ENCODE data around the gene DGLUCY.
"Not testable (repeated sequence)": the region's sequence is repeated elsewhere in the genome, so short reads cannot be mapped to it uniquely, and the experiment has no call there.

Gene DGLUCY

DNA sequence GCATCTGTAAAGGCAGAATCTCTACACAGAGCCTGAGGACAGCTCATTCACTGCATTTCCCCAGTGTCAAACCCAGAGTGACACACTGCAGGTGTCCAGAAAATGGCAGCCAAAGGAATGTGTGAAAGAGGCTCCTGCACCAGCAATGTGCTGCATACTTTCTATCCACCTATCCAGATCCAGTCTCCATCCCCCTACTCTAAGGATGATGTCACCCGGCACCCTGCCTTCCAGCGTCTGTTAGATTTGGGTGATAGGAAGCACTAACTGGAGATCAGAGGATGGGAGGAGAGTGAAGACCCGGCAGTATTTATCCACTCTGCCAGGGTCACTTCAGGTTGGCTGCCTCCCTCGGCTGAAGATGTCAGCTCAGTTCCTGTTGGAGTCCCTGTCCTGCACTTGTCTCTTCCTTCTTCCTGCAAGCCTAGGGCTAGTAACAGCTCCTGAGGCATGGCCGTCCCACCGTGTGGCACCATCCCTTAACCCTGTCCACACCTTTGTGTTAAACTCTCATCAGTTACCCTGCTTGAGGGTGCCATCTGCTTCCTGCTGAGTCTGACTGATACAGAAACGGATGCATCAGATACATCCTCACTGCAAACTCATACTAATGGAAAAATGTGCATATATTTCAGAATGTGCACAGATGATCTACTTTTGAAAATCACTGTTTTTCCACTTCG is 143.6 kb downstream of the DGLUCY start:
- no peak for DNase-seq (ENCODE audit: low read depth in 2 of 2)

DNA sequence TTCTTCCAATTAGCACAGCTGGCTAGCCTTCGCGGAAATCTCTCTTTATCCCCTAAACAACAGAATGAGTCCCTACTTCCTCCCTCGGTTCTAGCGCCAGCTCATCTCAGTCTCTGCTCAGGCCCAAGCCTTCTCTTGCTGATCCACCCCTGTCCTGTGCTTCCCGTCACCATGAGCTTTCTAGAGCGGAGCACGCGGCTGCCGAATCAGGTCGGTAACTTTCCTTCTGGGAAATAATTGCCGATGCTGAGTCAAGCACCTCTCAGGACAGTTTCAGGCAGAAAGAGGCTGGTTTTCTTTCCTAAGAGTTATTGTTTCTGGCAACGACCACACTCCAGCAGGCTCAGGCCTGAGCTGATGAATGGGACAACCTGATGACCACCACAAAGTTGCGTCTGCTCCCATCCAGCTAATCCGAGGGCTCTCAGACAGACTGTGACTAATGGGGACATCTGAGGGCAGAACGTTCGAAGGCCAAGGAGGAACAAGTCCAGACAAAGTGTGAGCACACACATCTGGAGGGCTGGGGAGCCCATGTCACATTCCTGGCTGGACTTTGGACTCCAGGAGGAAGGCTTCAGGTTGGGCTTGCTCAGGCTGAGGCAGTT is 144.2 kb downstream of the DGLUCY start:
- no peak for DNase-seq (ENCODE audit: low read depth in 2 of 2)

DNA sequence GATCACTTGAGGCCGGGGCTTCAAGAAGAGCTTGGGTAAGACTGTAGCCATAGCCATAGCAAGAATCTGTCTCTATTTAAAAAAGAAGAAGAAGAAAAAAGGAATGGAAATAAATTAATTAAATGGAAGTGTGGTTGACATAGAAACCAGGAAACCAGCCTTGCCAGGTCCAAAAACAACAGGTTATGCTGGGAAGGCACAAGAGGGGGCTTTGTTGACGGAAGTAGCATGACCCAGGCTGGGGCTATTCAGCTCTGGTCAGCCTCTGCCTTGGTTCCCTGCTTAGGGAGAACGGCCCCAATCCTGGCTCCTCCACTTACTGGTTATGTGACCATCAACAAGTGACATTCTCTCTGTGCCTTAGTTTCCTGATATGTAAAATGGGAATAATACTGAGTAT is 145.0 kb downstream of the DGLUCY start:
- DNase-seq (ENCODE audit: low read depth in 2 of 2), result no peak

DNA sequence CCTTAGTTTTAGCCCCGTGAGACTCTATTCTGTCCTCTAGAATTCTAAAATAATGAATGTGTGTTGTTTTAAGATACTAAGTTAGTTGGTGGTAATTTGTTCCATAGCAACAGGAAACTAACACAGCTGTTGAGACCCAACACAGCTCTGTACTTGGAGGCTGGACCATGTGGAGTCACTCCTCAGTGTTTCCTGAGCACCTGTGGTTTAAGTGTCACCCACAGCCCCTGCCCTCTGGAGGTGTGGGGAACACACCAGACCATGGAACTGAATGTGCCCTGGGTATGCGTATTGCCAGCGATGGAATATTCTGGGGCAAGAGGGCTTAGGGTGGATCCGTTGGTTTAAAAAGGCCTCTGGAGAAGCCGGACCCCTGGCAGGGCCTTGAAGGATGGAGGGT is 147.2 kb downstream of the DGLUCY start:
- DNase-seq (ENCODE audit: low read depth in 2 of 2), result no peak

DNA sequence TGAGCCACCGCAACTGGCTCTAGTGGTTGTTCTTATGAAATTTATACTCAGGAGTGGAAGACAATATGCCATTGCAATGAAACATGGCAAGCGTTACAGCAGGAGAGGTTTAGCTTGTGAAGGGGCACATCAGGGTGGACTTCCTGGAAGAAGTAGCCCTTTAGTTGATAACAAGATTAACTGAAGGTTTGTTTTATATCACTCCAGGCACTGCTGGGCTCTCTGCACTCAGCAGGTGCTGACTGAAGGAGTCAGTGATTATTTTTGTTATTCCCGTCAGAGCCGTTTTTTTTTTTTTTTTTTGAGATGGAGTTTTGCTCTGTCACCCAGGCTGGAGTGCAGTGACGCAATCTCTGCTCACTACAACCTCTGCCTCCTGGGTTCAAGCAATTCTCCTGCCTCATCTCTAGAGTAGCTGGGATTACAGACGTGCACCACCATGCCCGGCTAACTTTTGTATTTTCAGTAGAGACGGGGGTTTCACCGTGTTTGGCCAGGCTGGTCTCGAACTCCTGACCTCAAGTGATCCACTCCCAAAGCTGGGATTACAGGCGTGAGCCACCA is 148.2 kb downstream of the DGLUCY start:
- DNase-seq (ENCODE audit: low read depth in 2 of 2), result no peak

DNA sequence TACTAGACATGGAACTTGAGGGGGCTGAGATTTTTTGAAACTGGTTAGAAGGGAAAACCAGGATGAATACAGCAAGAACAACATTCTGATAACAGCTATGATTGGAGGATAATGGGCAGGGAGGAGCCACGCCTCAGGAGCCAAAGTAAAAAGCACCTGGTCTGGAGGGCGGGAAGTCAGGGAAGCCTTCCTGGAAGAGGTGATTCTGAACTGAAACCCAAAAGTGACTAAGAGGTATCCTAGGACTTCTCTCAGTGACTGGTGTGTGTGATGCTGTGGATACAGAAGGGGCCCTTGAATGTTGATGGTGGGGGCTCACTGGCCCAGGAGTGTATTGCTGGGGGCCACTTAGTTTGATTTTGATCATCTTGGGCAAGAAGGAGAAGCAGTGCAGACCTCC is 149.5 kb downstream of the DGLUCY start:
- DNase-seq (ENCODE audit: low read depth in 2 of 2), result no peak

DNA sequence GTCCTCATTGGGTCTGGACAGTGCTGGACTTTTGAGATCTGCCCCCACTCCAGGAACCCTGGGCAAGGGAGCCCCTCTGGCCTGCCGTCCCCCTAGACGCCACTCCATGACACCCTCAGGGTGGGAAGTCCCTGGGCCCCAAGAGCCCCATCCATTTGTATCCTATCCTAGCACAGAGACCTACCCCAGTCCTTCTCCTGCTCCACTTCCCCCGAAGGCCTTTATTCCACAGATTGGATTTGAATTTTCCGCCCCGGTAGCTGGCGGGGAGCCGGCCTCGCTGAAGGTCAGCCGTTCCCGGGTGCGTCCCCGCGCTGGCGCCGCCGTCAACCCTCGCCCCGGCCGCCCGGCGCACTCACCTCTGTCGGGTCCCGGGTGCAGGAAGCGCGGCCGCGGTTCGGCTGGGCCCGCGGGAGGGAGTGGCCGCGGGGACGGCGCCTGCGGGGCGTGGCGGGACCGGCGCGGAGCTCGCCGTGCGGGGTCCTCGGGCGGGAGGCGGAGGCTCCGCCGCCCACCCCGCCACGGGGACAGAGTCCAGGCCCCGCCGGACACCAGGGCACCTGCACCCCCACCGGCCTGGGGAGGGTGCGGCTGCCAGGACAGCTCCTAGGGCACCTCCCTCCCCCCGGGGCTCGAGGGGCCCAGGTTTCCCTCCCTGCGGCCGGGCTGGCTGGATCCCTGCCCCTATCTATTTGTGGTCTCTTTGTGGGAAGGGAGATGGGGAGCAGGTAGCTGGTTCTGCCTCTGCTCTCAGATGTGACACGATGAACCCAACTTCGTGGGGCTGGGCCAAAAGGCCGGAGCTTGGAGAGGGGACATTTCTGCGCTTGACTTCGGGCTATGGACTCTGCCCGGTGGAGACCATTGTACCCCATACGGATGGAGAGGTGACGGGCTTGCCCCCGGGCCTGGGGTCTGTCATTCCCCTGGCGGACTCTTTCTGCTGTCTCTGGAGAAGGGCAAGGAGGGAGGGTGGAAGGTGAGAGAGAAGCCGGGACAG is 150.6 kb downstream of the DGLUCY start:
- no peak for DNase-seq (ENCODE audit: low read depth in 2 of 2)

DNA sequence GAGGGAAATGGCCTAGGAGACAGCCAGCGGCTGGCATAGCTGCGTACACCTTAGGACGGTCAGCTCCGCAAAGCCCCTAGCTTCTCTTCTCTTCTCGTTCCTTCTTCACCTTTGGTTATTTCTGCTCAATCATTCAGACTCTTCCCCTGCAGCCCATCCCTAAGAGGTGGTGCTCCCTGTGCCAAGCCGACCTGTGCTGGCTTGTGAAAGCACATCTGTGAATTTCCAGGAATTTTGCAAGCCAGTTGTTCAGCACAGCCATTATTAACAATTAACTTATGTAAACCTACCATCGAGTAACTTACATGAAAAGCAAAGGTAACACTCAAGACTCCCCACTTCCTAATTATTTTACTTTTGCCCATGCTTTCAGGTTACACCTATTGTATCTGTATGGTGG is 151.5 kb downstream of the DGLUCY start:
- DNase-seq (ENCODE audit: low read depth in 2 of 2), result no peak

DNA sequence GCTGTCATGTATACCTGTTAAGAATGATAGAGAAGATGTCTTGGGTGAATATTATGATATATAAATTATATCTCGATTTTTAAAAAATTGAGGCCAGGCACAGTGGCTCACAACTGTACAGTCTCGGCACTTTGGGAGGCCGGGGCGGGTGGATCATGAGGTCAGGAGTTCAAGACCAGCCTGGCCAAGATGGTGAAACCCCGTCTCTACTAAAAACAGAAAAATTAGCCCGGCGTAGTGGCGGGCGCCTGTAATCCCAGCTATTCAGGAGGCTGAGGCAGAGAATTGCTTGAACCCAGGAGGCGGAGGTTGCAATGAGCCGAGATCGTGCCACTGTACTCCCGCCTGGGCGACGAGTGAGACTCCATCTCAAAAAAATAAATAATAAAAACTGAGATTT is 152.4 kb downstream of the DGLUCY start:
- DNase-seq (ENCODE audit: low read depth in 2 of 2), result not testable (repeated sequence)

DNA sequence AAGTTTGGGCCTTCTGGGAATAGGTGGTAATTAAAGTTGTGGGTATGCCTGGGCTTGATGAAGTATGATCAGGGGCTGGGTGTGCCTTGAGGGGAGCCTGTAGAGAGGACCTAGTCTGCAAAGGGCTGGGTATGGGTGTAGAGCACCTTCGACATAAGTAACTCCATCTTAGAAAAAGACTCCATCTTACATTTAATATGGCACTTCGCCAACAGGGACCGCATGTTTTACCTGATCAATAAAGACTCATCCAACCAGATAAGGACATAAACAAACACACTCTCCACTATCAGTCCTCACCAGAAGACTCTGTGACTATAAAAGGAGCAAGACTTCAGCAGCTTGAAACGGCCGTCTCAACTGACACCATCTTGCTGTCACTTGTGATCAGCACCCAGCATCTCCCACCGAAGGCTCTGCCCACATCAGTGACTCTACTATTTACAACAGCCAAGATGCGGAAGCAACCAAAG is 154.1 kb downstream of the DGLUCY start:
- DNase-seq (ENCODE audit: low read depth in 2 of 2), result no peak

DNA sequence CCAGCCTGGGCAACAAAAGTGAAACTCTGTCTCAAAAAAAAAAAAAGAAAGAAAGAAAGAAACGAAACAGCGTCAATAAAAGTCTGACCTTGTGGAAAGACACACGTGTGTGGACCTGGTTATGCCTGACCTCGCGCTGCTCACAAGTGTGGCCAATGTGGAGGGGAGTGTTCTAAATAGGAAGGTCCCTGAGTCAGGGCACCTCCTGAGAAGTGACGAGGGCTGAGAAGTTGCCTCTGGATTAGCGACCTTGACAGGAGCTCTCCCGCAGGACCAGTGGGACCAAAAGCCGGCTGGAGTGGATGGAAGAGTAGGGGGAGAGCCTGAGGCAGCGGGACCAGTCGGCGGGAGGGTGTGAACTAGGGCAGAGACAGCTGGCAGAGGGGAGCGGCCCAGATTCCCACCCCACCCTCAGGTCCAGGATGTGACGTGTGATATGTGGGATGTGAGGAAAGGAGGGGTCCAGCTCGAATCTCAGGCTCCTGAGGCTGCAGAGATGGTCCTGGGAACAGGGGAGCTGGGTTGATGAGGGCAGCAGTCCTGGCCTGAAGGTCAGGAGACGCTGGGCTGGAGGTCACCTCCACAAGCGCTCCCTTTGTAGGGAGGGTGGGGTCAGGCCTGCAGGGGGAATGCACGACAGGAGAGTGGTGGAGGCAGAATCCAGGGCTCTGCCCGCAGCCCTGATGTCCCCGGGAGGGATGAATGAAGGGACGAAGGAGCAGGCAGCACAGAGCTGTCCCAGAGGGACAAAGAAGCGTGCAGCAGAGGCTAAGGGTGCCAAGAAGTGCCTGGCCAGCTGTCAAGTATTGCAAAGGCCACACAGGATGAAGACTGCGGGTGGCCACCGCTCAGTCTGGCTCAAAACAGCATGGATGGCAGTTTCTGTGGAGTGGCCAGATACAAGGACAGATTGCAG is 155.5 kb downstream of the DGLUCY start:
- DNase-seq (ENCODE audit: low read depth in 2 of 2), result no peak

DNA sequence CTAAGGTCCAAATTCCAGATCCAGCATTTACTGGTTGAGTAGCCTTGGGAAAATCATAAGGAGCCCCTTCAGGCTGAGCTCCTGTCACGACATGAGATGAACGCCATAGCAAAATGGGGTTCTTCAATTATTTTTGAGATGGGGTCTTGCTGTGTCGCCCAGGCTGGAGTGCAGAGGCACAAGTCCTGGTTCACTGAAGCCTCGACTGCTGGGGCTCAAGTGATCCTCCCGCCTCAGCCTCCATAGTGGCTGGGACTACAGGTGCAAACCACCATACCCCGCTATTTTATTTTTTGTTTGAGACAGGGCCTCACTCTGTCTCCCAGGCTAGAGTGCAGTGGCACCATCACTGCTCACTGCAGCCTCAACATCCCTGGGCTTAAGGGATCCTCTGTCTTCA is 156.3 kb downstream of the DGLUCY start:
- DNase-seq (ENCODE audit: low read depth in 2 of 2), result no peak

DNA sequence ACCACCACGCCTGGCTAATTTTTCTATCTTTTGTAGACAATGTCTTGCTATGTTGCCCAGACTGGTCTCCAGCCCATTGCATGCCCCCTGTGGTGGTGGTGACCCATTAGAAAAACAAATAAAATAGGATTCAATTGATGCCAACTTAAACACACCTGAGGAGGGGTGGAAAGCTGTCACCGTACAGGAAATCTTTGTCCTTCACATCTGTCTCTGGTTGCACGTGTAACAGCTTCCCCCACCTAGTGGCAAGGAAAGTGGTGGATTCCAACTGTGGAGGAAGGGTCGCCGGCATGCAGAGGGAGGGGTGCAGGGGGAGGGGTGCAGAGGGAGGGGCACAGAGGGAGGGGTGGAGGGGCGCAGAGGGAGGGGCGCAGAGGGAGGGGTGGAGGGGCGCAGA is 156.7 kb downstream of the DGLUCY start:
- no peak for DNase-seq (ENCODE audit: low read depth in 2 of 2)

DNA sequence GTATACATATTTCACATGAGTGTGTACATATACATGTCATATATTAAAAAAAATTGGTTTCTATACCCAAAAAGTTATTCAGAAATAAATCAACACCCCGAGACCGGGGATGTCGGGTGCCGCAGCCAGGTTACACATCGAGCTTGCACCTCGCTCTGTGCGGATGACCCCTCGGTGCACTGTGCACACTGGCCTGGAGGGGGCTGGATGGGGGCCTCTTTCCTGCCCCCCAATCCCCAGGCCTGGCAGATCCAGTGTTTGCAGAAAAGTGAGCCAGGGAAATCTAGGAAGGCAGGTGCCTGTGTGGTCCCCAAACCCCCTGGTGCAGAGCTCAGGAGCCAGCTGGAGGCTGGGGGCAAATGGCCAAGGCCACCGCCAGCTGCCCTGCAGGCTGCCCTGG is 157.8 kb downstream of the DGLUCY start:
- no peak for DNase-seq (ENCODE audit: low read depth in 2 of 2)

DNA sequence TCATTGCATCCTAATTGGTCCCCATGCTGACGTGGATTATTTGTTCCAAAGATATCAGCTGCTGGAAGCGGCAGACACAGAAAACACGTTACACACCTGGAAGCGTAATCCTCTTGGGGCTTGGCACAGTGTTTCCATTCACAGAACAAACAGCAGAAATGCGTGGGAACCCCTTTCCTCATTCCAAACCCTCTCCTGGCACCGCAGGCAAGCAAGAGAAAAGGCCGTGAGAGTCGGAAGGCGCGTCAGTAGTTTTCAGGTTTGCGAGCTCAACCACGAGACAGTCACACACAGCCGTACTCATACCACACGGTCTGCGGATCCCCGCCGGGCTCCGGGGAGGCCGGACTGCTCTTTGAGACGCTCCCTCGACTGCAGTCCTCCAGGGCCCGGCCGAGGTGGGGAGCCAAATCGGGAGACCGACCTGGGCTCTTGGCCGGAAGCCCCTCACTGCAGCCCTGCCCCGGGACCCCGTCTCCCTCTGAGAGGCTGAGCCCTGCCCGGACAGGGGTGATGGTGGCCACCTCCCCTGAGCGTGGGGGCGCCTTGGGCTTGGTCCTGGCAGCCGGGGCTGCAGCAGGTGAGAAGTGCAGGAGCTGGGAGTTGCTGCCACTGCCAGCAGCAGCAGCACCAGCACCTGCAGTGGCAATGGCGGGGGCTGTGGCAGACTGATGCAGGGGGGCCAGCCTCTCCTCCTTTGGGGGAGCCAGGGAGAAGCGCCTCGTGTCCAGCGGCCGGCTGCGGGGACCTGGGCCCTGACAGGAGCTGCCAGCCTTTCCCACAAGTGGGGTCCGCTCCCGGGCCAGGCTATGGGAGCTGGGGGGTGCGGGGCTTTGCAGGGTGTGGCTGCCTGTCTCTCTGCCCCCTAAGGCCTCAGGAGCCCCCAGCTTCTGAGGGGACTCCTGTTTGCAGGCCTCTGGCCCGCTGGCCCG is 158.7 kb downstream of the DGLUCY start:
- no peak for DNase-seq (ENCODE audit: low read depth in 2 of 2)

DNA sequence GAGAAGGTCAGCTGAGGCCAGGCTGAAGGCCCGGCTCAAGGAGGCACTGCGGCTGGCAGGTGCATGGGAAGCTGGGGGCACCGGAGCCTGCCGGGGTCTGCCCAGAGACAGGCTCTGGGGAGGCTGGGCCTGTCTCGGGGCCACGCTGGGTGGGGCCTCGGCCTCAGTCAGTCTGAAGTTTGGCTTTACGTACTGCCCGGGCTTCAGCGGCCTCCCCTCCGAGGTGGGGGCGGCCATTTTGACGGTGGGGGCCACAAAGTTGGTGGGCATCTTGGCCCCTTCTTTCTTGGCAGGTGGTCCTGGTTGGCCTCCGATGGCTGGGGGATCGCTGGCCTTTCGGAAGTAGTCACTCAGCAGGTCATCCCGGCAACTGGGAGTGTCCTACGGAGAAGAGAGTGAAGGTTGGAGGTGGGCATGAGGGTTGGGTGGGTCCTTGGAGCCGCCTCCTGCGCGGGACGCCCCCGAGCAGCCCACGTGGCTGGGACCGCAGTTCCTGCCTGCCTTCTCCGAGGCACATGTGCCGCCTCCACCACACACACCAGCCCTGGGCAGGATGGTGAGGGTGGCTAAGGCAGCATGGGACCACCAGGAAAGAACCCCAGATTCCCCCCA is 159.5 kb downstream of the DGLUCY start:
- DNase-seq (ENCODE audit: low read depth in 2 of 2), result no peak

DNA sequence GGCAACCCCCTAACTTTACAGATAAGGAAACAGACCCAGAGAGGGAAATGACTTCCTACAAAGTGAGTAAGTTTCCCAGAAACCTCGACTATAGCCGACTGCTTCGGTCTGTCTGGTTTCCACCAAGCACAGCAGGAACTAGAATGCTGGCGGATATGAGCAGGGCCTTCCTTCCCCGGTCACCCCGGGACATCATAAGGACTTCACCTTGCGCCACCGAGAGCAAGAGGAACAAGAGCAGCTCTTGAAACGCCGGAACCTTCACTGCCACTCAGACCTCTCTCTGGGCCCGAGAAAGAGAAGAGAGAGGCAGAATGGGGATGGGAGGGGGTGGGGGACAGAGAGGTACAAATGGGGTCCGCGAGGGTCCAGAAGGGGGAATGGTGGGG is 160.0 kb downstream of the DGLUCY start:
- DNase-seq (ENCODE audit: low read depth in 2 of 2), result no peak

DNA sequence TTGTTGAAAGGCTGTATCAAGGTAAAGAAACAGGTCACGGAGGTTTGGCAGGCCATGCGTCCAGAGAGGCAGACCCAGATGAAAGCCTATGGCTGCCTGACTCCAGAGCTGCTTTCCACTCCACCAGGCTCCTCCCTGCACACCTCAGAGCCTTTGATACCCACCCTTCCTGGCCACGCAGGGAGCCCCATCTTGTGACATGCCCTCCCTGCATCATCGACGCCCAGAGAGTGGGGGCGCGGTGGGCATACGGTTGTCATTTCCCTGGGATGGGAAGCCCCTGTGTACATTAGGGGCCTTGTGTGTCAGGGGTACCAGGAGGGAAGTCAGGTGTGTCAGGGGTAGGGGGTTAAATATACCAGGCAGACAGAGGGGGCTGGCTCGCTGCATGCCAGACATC is 160.9 kb downstream of the DGLUCY start:
- no peak for DNase-seq (ENCODE audit: low read depth in 2 of 2)

Data from activated CD8-positive, alpha-beta memory T cell treated with anti-CD3 and anti-CD28 coated beads for 4 hours (primary cell).